HG02763 (cell line): Measurements from ENCODE around the gene NUP42.
"Not testable (repeated sequence)": the region's sequence is repeated elsewhere in the genome, so short reads cannot be mapped to it uniquely, and the experiment has no call there.

ENCODE experiments used
- ATAC-seq: cut with Tn5 transposase; IDR thresholded peaks from one replicate; pipeline ENCODE4 v1.9.1; 2021; ENCODE audit warnings: mild to moderate bottlenecking, moderate library complexity; ENCODE audit not compliant: unreplicated experiment

The NUP42 gene, protein sequence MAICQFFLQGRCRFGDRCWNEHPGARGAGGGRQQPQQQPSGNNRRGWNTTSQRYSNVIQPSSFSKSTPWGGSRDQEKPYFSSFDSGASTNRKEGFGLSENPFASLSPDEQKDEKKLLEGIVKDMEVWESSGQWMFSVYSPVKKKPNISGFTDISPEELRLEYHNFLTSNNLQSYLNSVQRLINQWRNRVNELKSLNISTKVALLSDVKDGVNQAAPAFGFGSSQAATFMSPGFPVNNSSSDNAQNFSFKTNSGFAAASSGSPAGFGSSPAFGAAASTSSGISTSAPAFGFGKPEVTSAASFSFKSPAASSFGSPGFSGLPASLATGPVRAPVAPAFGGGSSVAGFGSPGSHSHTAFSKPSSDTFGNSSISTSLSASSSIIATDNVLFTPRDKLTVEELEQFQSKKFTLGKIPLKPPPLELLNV

DNA sequence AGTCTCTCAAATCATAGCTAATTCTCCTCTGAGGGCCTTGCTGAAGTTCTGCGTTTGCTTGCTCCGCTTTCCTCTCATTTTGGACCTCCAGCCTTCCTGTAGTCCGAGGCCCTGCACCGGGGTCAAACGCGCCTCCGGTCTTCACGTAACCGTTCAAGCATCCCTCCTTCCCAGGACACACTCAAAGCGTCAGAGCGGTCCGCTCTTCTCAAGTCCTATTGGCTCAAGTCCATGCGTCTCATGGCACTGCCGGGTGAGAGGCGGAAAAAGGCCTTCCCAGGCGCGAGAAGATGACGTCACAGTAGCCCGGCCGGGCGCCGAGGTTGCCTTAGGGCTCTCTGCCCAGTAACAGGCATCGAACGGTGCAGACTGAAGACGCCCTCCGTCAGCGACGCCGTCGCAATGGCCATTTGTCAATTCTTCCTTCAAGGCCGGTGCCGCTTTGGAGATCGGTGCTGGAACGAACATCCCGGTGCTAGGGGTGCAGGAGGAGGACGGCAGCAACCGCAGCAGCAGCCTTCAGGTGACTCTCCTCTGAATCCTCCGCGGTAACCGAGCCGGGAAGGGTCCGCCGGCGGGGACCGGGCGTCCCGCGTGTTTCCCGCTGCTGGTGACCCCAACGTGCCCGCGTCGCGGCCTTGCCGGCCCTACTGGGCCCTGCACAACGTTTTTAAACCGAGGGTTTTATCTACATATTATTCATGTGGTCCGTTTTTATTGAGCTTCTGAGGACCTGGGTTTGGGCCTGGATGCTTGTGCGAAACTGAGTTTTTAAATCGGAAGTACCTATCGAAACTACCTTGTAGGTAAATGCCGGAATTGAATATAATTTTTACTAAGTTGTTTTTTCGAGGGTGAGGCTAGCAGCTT is at the start of gene NUP42:
Gene NUP42 (plus strand): TSS at position 365 of the 870 bp plus-strand sequence. CDS start 38 bp downstream, at position 403.
- peak; percentile 97 for ATAC-seq

DNA sequence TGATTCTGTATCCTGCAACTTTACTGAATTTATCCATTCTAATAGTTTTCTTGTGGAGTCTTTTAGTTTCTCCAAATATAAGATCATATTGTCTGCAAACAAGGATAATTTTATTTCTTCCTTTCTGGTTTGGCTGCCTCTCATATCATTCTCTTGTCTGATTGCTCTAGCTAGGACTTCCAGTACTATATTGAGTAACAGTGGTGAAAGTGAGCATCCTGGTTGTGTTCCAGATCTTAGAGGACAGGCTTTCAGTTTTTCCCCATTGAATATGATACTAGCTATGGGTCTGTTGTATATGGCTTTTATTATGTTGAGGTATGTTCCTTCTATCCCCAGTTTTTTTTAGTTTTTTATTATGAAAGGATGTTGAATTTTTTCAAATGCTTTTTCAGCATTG is 48.1 kb upstream of the NUP42 start:
- no peak for ATAC-seq

DNA sequence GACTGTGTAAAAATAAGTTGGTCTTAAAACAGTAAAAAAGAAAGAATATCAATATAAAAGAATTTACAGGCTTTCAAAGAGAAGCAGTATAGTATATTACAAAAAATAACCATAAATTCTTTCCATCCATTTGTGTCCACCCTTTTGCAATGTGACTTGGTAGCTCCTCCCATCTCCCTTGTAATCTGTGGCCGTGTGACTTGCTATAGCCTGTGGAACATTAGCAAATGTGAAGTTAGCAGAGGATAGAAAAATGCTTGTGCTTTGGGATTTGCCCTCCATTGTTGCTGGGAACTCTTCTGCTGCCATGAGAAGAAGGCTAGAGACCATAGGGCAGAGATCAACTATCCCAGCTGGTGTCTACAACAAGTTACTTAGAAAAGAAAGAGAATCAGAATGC is 46.1 kb upstream of the NUP42 start:
- no peak for ATAC-seq

DNA sequence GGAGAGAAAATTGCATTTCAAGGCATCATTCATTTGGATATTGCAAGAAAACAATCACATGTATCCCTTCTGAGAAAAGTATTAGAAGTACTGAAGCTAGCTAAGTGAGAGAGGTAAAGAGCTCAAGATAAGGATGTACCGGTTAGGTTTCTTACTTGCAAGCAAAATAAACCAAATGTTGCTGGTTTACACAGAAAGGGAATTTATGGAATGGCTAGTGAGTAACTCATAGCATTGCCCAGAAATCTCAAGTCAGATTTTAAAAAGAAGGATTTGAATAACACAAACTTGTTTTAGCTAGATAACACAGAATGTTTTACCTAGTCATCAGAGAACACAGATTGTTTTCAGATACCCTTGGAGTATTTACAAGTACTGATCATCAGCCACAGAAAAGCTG is 45.6 kb upstream of the NUP42 start:
- ATAC-seq: no peak

DNA sequence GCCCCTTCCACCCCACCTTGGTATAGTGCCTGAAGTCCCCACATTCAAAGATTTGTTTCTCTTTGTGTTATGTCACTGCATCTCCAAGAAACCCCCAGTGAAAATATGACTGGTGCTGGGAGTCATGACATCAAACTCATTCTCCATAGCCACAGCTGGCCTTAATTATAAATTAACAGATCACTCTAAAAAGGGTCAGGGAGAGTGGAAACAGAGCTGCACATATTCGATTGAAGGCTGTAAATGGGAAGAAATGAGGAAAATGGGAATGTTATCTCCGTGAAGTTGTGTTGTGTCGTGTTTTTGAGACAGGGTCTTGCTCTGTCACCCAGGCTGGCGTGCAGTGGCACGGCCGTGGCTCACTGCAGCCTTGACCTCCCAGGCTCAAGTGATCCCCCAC is 24.2 kb upstream of the NUP42 start:
- no peak for ATAC-seq

DNA sequence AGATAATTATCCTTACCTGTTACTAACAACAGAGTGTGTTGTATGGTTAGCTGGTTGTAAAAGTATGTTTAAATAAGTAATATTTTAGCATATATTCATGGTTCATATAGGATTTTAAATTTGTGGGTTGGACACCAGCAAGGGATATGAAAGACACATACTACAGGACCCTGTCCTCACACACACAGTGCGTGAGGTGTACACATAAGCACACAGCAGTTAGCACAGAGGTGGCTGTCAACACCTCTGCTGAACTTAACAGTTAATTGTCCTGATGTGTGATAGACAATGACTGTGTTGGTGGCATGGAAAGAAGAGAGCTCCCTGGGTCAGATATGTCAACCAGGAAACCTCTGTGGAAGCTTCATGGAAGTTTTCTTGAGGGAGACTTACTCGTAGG is 23.3 kb upstream of the NUP42 start:
- no peak for ATAC-seq

DNA sequence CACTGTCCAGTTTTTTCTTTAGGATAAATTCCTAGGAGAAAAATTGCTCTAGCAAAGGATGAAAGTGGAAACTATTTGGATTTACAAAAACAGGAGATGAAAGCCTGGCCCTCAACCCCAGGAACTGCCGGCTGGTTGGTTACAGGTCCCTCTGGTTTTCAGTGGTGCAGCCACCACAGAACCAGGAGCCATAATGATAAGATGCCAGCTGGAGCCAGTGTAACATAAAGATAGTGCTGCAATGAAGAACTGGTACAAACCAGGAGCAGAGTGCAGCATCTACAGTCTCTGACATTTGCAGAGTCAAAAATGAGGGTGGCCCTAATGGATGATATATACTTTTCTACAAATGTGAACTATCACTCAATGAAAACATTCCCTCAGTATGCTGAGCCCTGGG is 20.4 kb upstream of the NUP42 start:
- no peak for ATAC-seq

DNA sequence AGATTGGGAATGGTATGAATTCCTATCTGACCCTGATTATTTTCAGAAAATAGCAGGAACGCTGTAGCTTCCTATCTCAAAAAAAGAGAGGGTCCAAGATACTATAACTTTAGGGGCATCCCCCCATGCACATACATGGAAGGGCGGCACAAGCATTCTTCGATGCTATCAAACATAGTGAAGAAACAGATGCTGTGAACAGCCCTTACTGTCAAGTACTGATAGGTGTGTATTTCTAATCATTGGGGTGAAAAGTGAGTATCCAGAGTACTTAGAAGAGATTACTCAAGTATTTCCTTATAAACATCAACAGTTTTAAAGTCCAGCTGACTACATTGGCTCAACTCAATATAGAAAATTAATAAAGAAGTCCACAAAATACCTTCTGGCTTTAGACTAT is 17.0 kb upstream of the NUP42 start:
- no peak for ATAC-seq

DNA sequence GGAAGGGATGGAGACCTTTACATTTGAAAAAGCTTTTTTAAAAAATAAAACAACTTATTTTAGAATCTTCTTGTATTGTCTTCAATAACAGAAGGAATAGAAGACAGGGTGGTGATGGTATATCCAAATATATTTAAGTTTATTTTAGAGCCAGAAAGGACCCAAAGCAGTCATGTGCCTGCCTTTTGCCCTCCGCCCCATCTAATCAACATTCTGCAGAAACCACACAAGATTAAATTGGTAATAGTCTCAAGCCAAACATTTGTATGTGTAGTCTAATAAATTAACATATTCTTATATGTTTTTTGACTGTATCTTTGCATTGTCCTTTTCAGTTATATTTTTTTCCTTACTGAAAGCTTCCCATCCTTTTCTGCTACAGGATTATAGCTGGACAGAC is 16.5 kb upstream of the NUP42 start:
- no peak for ATAC-seq

DNA sequence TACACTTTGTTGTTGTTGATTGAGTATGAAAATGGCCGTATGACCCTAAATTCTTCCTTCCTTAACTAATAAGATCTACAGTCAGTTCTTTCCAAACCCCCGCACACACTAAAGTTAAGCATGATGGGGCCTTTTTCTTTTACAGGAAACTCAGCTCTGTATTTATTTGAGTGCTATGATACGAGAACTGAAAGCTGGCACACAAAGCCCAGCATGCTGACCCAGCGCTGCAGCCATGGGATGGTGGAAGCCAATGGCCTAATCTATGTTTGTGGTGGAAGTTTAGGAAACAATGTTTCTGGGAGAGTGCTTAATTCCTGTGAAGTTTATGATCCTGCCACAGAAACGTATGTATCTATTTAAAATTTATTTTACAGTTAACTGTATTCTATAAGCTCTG is 14.2 kb upstream of the NUP42 start:
- no peak for ATAC-seq

DNA sequence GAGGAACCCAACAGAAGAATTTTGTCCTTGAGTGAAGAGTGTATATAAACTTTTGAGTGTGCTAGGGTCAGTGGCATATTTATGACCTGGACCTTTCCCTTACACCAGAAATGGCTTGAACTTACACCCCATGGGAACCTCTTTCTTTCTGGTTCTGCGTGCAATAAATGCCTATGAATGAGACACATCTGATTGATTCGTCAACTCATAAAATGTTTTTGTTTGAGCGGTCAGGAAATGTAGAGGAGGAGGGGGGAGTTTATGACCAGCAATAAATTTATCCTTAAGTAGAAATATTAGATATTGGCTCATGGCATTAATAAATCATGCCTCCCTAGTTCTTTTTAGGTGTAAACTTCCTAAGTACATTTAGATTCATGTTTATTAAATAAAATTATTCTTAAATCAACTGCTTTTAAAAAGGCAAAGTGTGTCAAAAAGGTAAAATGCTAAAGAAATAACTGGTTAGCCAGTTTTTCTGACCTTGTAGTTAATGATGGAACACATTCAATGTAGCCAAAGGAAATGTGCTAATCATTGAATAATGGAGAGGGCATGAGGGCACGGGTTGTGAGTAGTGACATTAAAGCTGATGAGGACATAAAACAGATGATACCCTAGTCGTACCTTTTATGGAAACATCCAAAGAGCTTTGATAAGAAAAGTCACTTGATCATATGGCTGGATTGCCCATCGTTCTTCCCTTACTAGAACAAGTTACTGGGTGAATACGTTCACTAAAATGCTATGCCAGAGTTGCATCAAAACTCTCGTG is 13.6 kb upstream of the NUP42 start:
- no peak for ATAC-seq

DNA sequence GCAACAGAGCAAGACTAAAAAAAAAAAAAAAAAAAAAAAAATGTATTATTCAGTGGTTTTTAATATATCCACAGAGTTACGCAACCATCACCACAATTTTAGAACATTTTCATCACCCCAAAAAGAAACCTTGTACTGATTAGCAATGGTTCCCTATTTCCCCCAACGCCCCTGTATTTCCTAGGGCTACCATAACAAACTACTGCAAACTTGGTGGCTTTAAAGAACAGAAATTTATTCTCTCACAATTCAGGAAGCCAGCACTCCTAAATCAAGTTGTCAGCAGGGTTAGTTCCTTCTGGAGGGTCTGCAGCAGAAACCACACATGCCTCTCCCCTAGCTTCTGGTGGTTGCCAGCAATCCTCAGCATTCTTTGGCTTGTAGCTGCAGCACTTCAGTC is 5.9 kb upstream of the NUP42 start:
- ATAC-seq: no peak

DNA sequence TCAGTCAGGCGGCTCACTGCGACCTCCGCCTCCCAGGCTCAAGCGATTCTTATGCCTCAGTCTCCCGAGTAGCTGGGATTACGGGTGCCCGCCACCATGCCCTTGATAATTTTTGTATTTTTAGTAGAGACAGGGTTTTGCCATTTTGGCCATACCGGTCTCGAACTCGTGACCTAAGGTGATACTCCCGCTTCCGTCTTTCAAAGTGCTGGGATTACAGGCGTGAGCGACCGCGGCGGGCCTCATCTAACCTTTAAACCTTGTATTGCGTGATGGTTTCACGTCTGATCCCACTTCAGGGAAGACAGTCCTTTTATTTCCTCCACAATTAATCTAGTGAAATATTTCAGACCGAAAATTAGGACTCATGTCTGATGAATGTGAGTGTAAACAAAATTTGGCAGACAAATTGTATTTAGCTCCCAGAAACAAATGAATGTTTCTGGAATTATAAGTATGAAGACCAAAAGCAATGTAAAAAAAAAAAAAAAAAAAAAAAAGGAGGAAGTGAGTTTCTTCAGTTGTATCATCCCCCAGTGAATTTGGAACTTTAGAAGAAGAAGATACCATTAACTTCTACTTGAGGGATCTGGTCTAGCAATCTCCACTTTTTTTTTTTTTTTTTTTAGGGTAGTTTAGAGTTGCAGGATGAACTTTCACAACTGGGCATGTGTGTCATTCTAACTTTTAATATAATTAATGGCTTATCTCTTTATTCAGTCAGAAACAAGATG is 1.6 kb downstream of the NUP42 start:
- no peak for ATAC-seq

DNA sequence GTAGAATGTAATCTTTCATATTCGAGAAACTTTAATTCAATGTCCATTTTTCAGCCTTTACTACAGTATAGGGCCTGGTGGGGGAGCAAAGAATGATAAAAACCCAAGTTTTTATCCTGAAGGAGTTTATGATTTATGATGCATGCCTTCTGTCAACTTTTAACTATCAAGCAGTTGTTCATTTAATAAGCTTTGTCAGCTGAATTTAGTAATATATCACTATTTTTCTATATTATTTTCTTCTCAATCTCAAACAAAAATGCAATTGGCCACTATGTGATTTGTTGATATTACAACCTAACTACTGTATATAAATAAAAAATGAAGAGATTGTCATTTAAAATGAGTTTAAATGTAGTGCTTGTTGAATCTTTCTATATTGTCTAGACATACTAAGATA is 2.4 kb downstream of the NUP42 start:
- ATAC-seq: no peak

DNA sequence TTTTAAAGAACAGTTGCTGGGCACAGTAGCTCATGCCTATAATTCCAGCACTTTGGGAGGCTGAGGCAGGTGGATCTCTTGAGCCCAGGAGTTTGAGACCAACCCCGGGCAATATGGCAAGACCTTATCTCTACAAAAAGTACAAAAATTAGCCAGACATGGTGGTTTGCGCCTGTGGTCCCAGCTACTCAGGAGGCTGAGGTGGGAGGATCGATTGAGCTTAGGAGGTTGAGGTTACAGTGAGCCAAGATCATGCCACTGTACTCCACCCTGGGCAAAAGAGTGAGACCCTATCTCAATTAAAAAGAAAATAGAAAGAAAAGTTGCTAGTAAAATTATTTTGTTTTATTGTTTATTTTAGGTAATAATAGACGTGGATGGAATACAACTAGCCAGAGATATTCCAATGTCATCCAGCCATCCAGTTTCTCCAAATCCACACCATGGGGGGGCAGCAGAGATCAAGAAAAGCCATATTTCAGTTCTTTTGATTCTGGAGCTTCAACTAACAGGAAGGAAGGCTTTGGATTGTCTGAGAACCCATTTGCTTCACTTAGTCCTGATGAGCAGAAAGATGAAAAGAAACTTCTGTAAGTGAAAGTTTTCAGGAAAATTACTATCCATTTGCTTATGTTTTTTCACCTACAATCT is 3.0 kb downstream of the NUP42 start:
- ATAC-seq: no peak

DNA sequence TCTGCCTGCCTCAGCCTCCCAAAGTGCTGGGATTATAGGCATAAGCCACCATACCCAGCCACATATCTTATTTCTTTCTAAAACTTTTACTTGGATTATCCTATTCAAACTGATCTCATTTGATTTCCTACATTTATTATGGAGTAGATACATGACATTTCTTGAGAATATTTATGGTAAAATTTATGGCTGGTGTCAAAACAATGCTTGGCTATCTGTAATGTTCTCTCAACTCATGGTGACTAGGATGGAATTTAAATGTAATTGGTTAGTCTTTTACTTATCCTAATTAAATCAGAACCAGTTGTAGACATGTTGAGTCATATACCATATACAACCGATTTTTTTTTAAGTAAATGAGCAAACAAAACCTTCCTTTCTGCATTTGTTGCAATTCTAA is 4.1 kb downstream of the NUP42 start:
- no peak for ATAC-seq

DNA sequence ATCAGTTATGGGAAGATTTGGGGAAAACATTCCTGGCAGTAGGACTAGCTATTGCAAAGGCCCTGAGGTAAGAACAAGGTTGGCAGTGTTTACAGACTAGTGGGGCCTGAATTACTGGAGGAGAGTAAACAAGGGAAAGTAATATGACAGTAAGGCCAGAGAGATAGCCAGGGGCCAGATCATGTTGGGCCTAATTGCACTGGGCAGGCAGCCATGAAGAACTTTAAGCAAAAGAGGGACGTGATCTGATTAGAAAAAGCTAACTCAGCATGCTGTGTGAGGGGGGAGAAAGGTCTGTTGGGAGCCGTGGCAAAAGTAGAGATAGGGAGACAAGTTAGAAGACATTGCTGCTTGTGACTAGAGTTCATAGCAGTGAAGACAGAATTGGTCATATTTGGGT is 9.2 kb downstream of the NUP42 start:
- ATAC-seq: no peak

DNA sequence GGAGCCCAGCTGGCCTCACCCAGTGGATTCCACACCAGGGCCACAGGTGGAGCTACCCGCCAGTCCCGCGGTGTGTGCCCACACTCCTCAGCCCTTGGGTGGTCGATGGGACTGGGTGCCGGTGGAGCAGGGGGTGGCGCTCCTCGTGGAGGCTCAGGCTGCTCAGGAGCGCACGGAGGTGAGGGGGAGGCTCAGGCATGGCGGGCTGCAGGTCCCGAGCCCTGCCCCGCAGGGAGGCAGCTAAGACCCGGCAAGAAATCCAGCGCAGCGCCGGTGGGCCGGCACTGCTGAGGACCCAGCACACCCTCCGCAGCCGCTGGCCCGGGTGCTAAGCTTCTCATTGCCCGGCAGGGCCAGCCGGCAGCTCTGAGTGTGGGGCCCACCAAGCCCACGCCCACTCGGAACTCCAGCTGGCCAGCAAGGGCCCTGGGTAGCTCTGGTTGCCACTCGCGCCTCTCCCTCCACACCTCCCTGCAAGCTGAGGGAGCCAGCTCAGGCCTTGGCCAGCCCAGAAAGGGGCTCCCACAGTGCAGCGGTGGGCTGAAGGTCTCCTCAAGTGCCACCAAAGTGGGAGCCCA is 11.9 kb downstream of the NUP42 start:
- not testable (repeated sequence) for ATAC-seq

DNA sequence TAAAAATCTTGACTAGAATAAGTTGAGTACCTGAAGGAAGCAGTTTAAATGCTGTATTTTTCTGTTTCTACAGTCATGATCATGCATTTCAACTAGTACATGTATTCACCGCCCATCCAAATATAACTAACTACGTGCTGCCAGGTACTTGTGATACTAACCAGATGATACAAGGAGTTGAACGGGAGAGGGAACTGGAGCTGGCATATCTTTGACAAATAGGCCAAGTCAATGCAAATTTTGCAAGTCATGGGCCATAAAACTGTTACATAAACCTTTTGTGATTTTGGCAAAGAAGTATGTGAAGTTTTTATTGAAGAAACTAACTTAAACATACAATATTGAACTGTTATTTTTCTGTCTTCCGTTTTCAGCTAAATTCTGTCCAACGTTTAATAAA is 14.5 kb downstream of the NUP42 start:
- no peak for ATAC-seq

DNA sequence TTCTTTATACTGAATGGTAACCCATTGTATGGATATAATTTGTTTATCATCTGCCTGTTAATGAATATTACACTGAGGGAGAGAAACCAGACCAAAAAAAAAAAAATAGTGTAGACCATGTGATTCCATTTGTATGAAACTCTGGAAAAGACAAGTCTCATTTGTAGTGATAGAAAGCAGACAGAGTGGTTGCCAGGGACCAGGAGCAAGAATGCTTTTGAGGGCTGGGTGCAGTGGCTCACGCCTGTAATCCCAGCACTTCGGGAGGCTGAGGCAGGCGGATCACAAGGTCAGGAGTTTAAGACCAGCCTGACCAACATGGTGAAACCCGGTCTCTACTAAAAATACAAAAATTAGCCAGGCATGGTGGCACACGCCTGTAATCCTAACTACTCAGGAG is 15.9 kb downstream of the NUP42 start:
- not testable (repeated sequence) for ATAC-seq
